SK-N-SH (cell line): ENCODE data around the gene SYT7.

Source experiments
- EP300 ChIP-seq, 2 experiments: IDR thresholded peaks; 2 replicates each; pipeline versions ENCODE4 v1.4.0 to v1.6.1; 2012; ENCODE audit warnings: borderline replicate concordance in 1 of 2, low read depth in 1 of 2, low read length in 1 of 2
- RAD21 ChIP-seq: IDR thresholded peaks from 2 replicates; pipeline ENCODE4 v1.6.1; 2012; ENCODE audit warnings: mild to moderate bottlenecking, low read length
- TAF1 ChIP-seq: IDR thresholded peaks from 2 replicates; pipeline ENCODE4 v1.6.1; 2012; ENCODE audit warnings: low read depth, mild to moderate bottlenecking, low read length, moderate library complexity, borderline replicate concordance
- TF ChIP-seq, protein P1 (sequence below): fragments of 200-600 bp; sonication (generic); IDR thresholded peaks from 2 replicates; pipeline ENCODE4 v1.6.1; 2017; ENCODE audit warnings: antibody characterized with exemption, mild to moderate bottlenecking, moderate library complexity
- TF ChIP-seq, protein P2 (sequence below): IDR thresholded peaks from 2 replicates; pipeline ENCODE4; 2012
- TF ChIP-seq, protein P3 (sequence below): IDR thresholded peaks from 2 replicates; pipeline ENCODE4 v1.4.0; 2012; ENCODE audit warnings: low read depth, borderline replicate concordance

GRCh38 chr11:61524963-61525587 is 55.8 kb downstream of the SYT7 start:
- TF ChIP-seq, protein P1, sequence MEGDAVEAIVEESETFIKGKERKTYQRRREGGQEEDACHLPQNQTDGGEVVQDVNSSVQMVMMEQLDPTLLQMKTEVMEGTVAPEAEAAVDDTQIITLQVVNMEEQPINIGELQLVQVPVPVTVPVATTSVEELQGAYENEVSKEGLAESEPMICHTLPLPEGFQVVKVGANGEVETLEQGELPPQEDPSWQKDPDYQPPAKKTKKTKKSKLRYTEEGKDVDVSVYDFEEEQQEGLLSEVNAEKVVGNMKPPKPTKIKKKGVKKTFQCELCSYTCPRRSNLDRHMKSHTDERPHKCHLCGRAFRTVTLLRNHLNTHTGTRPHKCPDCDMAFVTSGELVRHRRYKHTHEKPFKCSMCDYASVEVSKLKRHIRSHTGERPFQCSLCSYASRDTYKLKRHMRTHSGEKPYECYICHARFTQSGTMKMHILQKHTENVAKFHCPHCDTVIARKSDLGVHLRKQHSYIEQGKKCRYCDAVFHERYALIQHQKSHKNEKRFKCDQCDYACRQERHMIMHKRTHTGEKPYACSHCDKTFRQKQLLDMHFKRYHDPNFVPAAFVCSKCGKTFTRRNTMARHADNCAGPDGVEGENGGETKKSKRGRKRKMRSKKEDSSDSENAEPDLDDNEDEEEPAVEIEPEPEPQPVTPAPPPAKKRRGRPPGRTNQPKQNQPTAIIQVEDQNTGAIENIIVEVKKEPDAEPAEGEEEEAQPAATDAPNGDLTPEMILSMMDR, result no peak
- no peak for TF ChIP-seq EP300 (IDR thresholded peaks at IDR 0.05; ENCODE audit: borderline replicate concordance in 1 of 2, low read depth in 1 of 2, low read length in 1 of 2)
- TF ChIP-seq TAF1, result no peak
- TF ChIP-seq, protein P2, sequence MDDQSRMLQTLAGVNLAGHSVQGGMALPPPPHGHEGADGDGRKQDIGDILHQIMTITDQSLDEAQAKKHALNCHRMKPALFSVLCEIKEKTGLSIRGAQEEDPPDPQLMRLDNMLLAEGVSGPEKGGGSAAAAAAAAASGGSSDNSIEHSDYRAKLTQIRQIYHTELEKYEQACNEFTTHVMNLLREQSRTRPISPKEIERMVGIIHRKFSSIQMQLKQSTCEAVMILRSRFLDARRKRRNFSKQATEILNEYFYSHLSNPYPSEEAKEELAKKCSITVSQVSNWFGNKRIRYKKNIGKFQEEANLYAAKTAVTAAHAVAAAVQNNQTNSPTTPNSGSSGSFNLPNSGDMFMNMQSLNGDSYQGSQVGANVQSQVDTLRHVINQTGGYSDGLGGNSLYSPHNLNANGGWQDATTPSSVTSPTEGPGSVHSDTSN, result no peak
- TF ChIP-seq, protein P3, sequence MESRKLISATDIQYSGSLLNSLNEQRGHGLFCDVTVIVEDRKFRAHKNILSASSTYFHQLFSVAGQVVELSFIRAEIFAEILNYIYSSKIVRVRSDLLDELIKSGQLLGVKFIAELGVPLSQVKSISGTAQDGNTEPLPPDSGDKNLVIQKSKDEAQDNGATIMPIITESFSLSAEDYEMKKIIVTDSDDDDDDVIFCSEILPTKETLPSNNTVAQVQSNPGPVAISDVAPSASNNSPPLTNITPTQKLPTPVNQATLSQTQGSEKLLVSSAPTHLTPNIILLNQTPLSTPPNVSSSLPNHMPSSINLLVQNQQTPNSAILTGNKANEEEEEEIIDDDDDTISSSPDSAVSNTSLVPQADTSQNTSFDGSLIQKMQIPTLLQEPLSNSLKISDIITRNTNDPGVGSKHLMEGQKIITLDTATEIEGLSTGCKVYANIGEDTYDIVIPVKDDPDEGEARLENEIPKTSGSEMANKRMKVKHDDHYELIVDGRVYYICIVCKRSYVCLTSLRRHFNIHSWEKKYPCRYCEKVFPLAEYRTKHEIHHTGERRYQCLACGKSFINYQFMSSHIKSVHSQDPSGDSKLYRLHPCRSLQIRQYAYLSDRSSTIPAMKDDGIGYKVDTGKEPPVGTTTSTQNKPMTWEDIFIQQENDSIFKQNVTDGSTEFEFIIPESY, result no peak
- no peak for TF ChIP-seq RAD21
